CD4-positive, CD25-positive, alpha-beta regulatory T cell (primary cell): ENCODE results near the gene NEO1. TPM values are rescaled to one million over a fixed set of nuclear protein-coding genes. Genes with fewer than 3 reads are reported as not detected.

ENCODE experiments used
- ATAC-seq, 2 donors: fragments of 150-1000 bp; cut with Tn5 transposase; one replicate each; pipeline ENCODE4 v1.10.0; 2021; ENCODE audit warnings: low read depth in 2 of 2, moderate number of reproducible peaks in 2 of 2, moderate library complexity in 1 of 2
- DNase-seq, 3 donors: peaks; one replicate each; pipeline versions ENCODE4 v3.0.0 to v3.0.0-alpha.2; 2012 to 2022; ENCODE audit warnings: mixed read lengths in 1 of 3
- H3K27ac ChIP-seq: one replicate; pipeline ENCODE4 v1.7.0; 2013; ENCODE audit warnings: mild to moderate bottlenecking, low read length; ENCODE audit not compliant: insufficient read depth, poor library complexity, severe bottlenecking
- H3K27me3 ChIP-seq: one replicate; pipeline ENCODE4 v1.7.0; 2013; ENCODE audit warnings: low read length; ENCODE audit not compliant: control insufficient read depth, insufficient read depth
- H3K36me3 ChIP-seq: one replicate; pipeline ENCODE4 v1.7.0; 2013; ENCODE audit warnings: mild to moderate bottlenecking, low read length, moderate library complexity; ENCODE audit not compliant: control insufficient read depth, insufficient read depth
- H3K4me1 ChIP-seq: 2 replicates; pipeline ENCODE4 v1.7.0; 2013; ENCODE audit warnings: mild to moderate bottlenecking, low read length; ENCODE audit not compliant: insufficient read depth, control insufficient read depth, poor library complexity, severe bottlenecking
- H3K4me3 ChIP-seq: one replicate; pipeline ENCODE4 v1.7.0; 2013; ENCODE audit warnings: low read depth, mild to moderate bottlenecking, low read length, moderate library complexity
- H3K9me3 ChIP-seq, 2 experiments: 1 replicate in 1 of 2; 2 replicates in 1 of 2; pipeline ENCODE4 v1.7.0; 2013; ENCODE audit warnings: low read length in 2 of 2, mild to moderate bottlenecking in 1 of 2, moderate library complexity in 1 of 2; ENCODE audit not compliant: control insufficient read depth in 2 of 2
- H3K27ac Mint-ChIP-seq, 3 donors: one replicate each; pipeline ENCODE4 v1.8.0; 2020 to 2022; ENCODE audit warnings: mild to moderate bottlenecking in 3 of 3, mixed read lengths in 3 of 3, moderate library complexity in 2 of 3
- H3K27me3 Mint-ChIP-seq: one replicate; pipeline ENCODE4 v1.8.0; 2022; ENCODE audit warnings: mild to moderate bottlenecking, mixed read lengths
- H3K36me3 Mint-ChIP-seq: one replicate; pipeline ENCODE4 v1.8.0; 2020; ENCODE audit warnings: mixed read lengths
- H3K4me1 Mint-ChIP-seq, 4 donors: one replicate each; pipeline ENCODE4 v1.8.0; 2020 to 2022; ENCODE audit warnings: mixed read lengths in 4 of 4, mild to moderate bottlenecking in 1 of 4
- H3K4me3 Mint-ChIP-seq, 4 donors: one replicate each; pipeline ENCODE4 v1.8.0; 2020 to 2022; ENCODE audit warnings: mild to moderate bottlenecking in 4 of 4, mixed read lengths in 4 of 4, moderate library complexity in 3 of 4
- H3K9me3 Mint-ChIP-seq, 7 donors: one replicate each; pipeline ENCODE4 v1.8.0; 2020 to 2022; ENCODE audit warnings: mixed read lengths in 7 of 7, mild to moderate bottlenecking in 3 of 7, moderate library complexity in 2 of 7
- polyA plus RNA-seq, 4 donors: library from polyadenylated mRNA; unstranded; fragments of 300-500 nt; fragmentation: Illumina TruSeq; gene quantifications; one replicate each; pipeline ENCODE4 v1.2.3, GENCODE V29; 2021
- total RNA-seq: library from RNA; stranded (reverse); gene quantifications from one replicate; pipeline ENCODE4 v1.2.3, GENCODE V29; 2022

The NEO1 gene
- total and polyA plus RNA-seq, 5 donors from 2014 or later: 0.45 to 2.7 (median 0.68) TPM

DNA sequence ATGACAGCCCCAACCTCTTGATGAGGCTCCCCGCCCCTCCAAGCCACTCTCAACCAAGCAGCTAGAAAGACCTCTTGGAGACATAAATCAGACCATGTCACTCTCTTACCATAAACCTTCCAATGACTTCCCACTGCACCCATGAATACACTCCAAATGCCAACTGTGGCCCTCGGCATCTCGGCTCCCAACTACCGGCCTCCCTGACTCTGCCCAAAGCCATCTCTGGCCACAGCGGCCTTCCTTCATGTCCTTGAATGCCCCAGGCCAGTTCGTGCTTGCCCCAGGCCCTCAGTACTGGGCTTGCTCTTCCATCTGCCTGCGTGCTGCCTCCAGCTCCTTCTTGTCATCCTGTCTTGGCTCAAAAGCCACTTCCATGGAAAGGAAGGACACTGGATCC is 284.5 kb downstream of the NEO1 start:
- no peak overlapping the region for H3K4me3 Mint-ChIP-seq
- Histone ChIP-seq H3K9me3 (no peaks in the 10 kb centered on the region), H3K36me3 (no peaks in the 10 kb centered on the region), H3K27me3 (no peaks in the 10 kb centered on the region), H3K4me3 (no peak overlapping the region), H3K4me1 (no peaks in the 10 kb centered on the region), H3K27ac (no peak overlapping the region)
- H3K4me1 Mint-ChIP-seq: no peaks in the 10 kb centered on the region
- no peak for ATAC-seq
- peaks cover 0 to 3% (median 0%) of the 10 kb centered on the region in 7 donors for H3K9me3 Mint-ChIP-seq
- H3K27ac Mint-ChIP-seq: no peak overlapping the region
- H3K27me3 Mint-ChIP-seq: no peaks in the 10 kb centered on the region
- no peak for DNase-seq
- no peaks in the 10 kb centered on the region for H3K36me3 Mint-ChIP-seq

DNA sequence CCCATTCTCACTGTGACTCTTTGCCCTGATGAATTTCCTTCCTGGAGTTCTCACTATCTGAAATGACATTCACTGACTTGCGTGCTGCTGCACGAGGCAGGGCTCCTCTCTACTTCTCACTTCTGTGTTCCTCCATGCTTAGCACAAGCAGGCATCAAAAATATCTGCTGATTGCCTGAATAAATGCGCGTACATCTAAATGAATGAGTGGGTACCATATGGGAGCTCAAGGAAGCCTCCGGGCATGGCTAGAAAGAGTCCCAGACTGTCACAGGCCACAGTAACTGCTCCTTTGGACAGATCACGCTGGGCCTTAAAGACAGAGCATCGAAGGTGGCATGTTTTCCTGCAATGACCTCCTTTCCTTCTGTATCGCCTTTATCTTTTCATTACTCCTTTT is 284.9 kb downstream of the NEO1 start:
- Histone ChIP-seq H3K9me3 (no peaks in the 10 kb centered on the region), H3K36me3 (no peaks in the 10 kb centered on the region), H3K27ac (no peak overlapping the region), H3K27me3 (no peaks in the 10 kb centered on the region), H3K4me1 (no peaks in the 10 kb centered on the region), H3K4me3 (no peak overlapping the region)
- H3K4me3 Mint-ChIP-seq: no peak overlapping the region
- ATAC-seq: no peak
- no peak for DNase-seq
- no peaks in the 10 kb centered on the region for H3K27me3 Mint-ChIP-seq
- H3K4me1 Mint-ChIP-seq: no peaks in the 10 kb centered on the region
- no peaks in the 10 kb centered on the region for H3K36me3 Mint-ChIP-seq
- peak overlapping the region in 1 of 3 donors; percentile 32 for H3K27ac Mint-ChIP-seq
- peaks cover 0 to 3% (median 0%) of the 10 kb centered on the region in 7 donors for H3K9me3 Mint-ChIP-seq

GRCh38 chr15:73338058-73338457 is 285.8 kb downstream of the NEO1 start:
- H3K4me3 Mint-ChIP-seq: no peak overlapping the region
- peaks cover 0 to 6% (median 1%) of the 10 kb centered on the region in 7 donors for H3K9me3 Mint-ChIP-seq
- no peaks in the 10 kb centered on the region for H3K36me3 ChIP-seq
- H3K27ac ChIP-seq: no peak overlapping the region
- no peaks in the 10 kb centered on the region for H3K27me3 Mint-ChIP-seq
- H3K27ac Mint-ChIP-seq: no peak overlapping the region
- H3K4me3 ChIP-seq: no peak overlapping the region
- no peaks in the 10 kb centered on the region for H3K4me1 ChIP-seq
- ATAC-seq: no peak
- no peaks in the 10 kb centered on the region for H3K9me3 ChIP-seq
- H3K4me1 Mint-ChIP-seq: no peaks in the 10 kb centered on the region
- no peaks in the 10 kb centered on the region for H3K36me3 Mint-ChIP-seq
- H3K27me3 ChIP-seq: no peaks in the 10 kb centered on the region
- no peak for DNase-seq

DNA sequence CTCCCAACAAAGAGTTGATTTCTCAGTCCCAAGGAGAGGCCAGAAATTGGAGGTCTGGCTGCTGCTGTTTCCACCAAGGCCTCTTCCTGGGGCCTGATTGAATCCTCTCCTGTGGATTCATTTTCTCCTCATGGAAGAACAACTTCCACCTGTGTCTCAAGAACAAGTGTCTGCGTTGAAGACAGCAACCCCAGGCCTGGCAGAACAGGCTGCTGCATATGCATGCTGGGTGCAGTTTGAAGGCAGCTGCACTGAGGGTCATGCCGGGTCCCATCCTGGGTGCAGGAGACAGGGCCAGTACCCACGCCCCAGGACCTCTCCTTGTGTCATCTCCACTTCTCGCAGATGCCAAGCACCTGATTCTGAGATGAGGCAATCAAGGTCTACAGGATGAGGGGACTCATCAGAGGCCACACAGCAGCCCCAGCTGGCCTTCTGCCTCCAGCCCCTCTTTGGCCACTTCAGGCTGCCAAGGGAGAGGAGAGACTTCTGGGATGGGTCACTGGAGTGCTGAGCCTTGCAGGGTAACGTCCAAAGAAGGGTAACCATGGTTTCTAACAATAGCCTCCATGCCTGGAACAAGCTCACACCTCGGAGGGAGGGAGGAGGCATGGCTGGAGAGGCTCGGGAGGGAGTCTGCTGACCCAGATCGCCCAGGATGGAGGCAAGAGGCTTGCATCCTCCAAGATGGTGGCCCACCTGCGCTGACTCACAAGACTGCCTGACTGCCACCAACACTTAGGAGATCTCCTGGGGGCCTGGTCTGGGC is 286.5 kb downstream of the NEO1 start:
- Histone ChIP-seq H3K4me1 (no peaks in the 10 kb centered on the region), H3K4me3 (no peak overlapping the region), H3K27me3 (peaks cover 2% of the 10 kb centered on the region), H3K36me3 (no peaks in the 10 kb centered on the region), H3K9me3 (no peaks in the 10 kb centered on the region), H3K27ac (no peak overlapping the region)
- ATAC-seq (no peak), DNase-seq (no peak)
- Mint-ChIP-seq H3K4me3 (no peak overlapping the region), H3K27me3 (no peaks in the 10 kb centered on the region), H3K27ac (peak overlapping the region in 1 of 3 donors; percentile 20), H3K9me3 (peaks cover 0 to 14% (median 1%) of the 10 kb centered on the region in 7 donors), H3K36me3 (no peaks in the 10 kb centered on the region), H3K4me1 (no peaks in the 10 kb centered on the region)

- no peak overlapping the region for H3K27ac Mint-ChIP-seq
- peaks cover 0 to 14% (median 1%) of the 10 kb centered on the region in 7 donors for H3K9me3 Mint-ChIP-seq
- H3K4me1 Mint-ChIP-seq: no peaks in the 10 kb centered on the region
These were observed 288.4 kb downstream of the NEO1 start for GRCh38 chr15:73340502-73341192.

DNA sequence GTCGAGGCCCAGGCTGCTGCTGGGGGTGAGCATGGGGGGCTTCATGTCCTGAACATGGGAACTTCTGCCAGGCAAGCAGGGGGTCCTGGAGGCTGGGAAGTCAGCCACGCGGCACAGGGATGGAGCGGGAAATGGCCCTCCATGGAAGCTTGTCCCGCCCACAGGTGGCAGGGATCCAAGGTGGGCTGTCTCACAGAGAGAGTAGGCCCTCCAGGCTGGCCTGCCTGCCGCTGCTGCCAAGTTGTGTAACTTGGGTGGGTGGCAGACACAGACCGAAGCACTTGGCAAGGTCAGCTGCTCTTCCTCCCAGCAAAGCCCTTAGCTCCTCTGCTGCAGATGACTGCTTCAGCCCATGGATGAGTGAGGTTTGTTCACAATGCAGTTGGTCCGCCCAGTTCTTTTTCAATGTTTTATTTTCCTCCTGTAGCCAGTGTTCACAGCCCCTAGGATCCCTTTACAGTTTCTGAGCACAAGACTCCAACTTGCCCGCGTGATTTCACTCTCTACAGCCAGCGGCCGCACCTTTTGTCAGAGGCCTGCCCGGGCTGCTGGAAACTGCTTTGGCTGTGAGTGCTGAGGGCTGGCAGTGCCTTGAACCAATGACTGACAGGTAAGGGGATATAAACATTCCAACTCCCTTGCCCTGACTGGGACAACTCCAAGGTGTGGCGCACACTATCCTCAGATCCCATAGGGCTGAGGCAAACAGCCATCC is 289.8 kb downstream of the NEO1 start:
- no peak overlapping the region for H3K27ac Mint-ChIP-seq
- H3K36me3 Mint-ChIP-seq: no peaks in the 10 kb centered on the region
- Histone ChIP-seq H3K27ac (no peak overlapping the region), H3K36me3 (no peaks in the 10 kb centered on the region), H3K27me3 (peaks cover 2% of the 10 kb centered on the region), H3K4me1 (no peaks in the 10 kb centered on the region), H3K4me3 (no peak overlapping the region), H3K9me3 (no peaks in the 10 kb centered on the region)
- no peak for ATAC-seq
- DNase-seq: no peak
- H3K27me3 Mint-ChIP-seq: peaks cover 11% of the 10 kb centered on the region
- no peaks in the 10 kb centered on the region for H3K4me1 Mint-ChIP-seq
- H3K4me3 Mint-ChIP-seq: no peak overlapping the region
- H3K9me3 Mint-ChIP-seq: peaks cover 0 to 14% (median 1%) of the 10 kb centered on the region in 7 donors

More at GRCh38 chr15:73340502-73341192, 288.4 kb downstream of the NEO1 start:
- Histone ChIP-seq H3K27ac (no peak overlapping the region), H3K9me3 (no peaks in the 10 kb centered on the region), H3K4me3 (no peak overlapping the region), H3K27me3 (peaks cover 2% of the 10 kb centered on the region), H3K36me3 (no peaks in the 10 kb centered on the region), H3K4me1 (no peaks in the 10 kb centered on the region)
- no peak for DNase-seq
- ATAC-seq: no peak
- Mint-ChIP-seq H3K27me3 (no peaks in the 10 kb centered on the region), H3K4me3 (no peak overlapping the region), H3K36me3 (no peaks in the 10 kb centered on the region)

DNA sequence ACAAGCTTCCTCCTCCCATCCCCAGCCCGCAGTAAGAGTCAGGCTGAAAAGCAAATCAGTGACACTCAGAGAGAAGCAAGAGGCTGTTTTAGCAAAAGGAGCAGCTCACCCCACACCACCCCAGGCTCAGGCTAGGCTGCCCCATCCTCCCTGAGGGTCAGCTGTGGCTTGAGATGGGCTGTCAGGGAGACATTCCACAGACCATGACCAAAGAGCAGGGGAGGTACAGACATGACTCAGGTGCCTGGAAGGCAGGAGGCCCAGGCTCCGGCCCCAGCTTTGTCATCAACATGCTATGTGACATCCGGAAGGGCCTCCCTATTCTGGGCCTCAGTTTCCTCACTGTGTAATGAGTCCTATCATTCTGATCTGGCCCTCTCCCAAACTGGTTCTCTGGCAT is 291.8 kb downstream of the NEO1 start:
- Mint-ChIP-seq H3K4me1 (no peaks in the 10 kb centered on the region), H3K9me3 (peaks cover 0 to 14% (median 1%) of the 10 kb centered on the region in 7 donors), H3K36me3 (no peaks in the 10 kb centered on the region), H3K4me3 (no peak overlapping the region), H3K27me3 (peaks cover 14% of the 10 kb centered on the region), H3K27ac (no peak overlapping the region)
- H3K27ac ChIP-seq: no peak overlapping the region
- no peaks in the 10 kb centered on the region for H3K4me1 ChIP-seq
- no peaks in the 10 kb centered on the region for H3K36me3 ChIP-seq
- DNase-seq (no peak), ATAC-seq (no peak)
- H3K27me3 ChIP-seq: peaks cover 2% of the 10 kb centered on the region
- H3K4me3 ChIP-seq: no peak overlapping the region
- H3K9me3 ChIP-seq: no peaks in the 10 kb centered on the region
